ENCODE data around the gene TNPO1. TPM values are rescaled to one million over a fixed set of nuclear protein-coding genes. Genes with fewer than 3 reads are reported as not detected.

Gene TNPO1
- total RNA-seq, 1 donor from 2014 or later = 295 TPM

Small RNA genes within 50 kb of the gene (microRNA-seq; reads per million reads assigned to microRNA genes)
- 0.65 reads per million for gene MIR4804

Other genes with a start within 250 kb of the TNPO1 start
- 12.5 and 14.7 TPM in 2 replicates for gene FCHO2, start 139.4 kb downstream of the TNPO1 start, total RNA-seq